Lower leg skin (tissue), 4 donors: ENCODE data around the gene RMI2. TPM values are rescaled to one million over a fixed set of nuclear protein-coding genes. Genes with fewer than 3 reads are reported as not detected.

Experiments used
- DNase-seq, 2 donors: peaks; one replicate each; pipeline ENCODE4 v3.0.0-alpha.2; 2019; ENCODE audit warnings: low spot score in 2 of 2
- H3K4me3 ChIP-seq: fragments of 200-600 bp; sonication (generic); 2 replicates; pipeline ENCODE4 v1.5.1; 2017; ENCODE audit warnings: mild to moderate bottlenecking, low read depth; ENCODE audit not compliant: poor library complexity, severe bottlenecking
- CTCF ChIP-seq, 3 donors: fragments of 450-650 bp; IDR thresholded peaks; one replicate each; pipeline ENCODE4 v1.5.1; 2016; ENCODE audit warnings: antibody characterized with exemption in 3 of 3, mild to moderate bottlenecking in 3 of 3, moderate library complexity in 2 of 3
- POLR2A ChIP-seq, 2 donors: fragments of 450-650 bp; IDR thresholded peaks; one replicate each; pipeline ENCODE4 v1.6.1; 2016 to 2017; ENCODE audit warnings: antibody characterized with exemption in 2 of 2, mild to moderate bottlenecking in 1 of 2, moderate library complexity in 1 of 2
- WGBS, 2 donors: methylation state at CpG; one replicate each; pipeline ENCODE4 v1.1.5; 2018; 5-methylcytosine and 5-hydroxymethylcytosine counted together
- intact Hi-C: fragments of 100-400 bp; cut with DNase I; formaldehyde crosslinking; loops from one replicate; pipeline ENCODE4 v1.15.0; 2023; ENCODE audit warnings: low total_unique reads
- total RNA-seq, 4 donors: library from RNA; depleted of rRNA; stranded (reverse); fragments of >200 nt; gene quantifications; one replicate each; pipeline ENCODE4 v1.1.0, GENCODE V29; 2016

RMI2 gene
- 10 to 100 TPM in 1 of 4 donors, 1 to 10 TPM in 3; 5.9 to 12.7 (median 7.9) TPM for total RNA-seq

- intact Hi-C loops: no loop called here
- peak within 1 kb of the TSS; percentile 49 for H3K4me3 ChIP-seq
- peak; percentile 96 to 99 for DNase-seq
- WGBS, 2 donors: 1% methylated on average over 43 to 48 of the region's 82 CpGs
- TF ChIP-seq CTCF (IDR thresholded peaks at IDR 0.05): no peak
- TF ChIP-seq POLR2A (IDR thresholded peaks at IDR 0.05): no peak
Observed at GRCh38 chr16:11345040-11345862, at the start of gene RMI2. TSS of gene RMI2 (plus strand) at chr16:11345459. CDS start at chr16:11345472, 13 bp downstream.

GRCh38 chr16:11295672-11296071, 49.6 kb upstream of the RMI2 start:
- WGBS, 2 donors: 94% methylated on average over 4 of the region's 4 CpGs
- TF ChIP-seq POLR2A (IDR thresholded peaks at IDR 0.05) (no peak), CTCF (IDR thresholded peaks at IDR 0.05) (no peak)
- H3K4me3 ChIP-seq: no peak overlapping the region
- no peak for DNase-seq
- intact Hi-C loops: no loop called here

- no peak for DNase-seq
- TF ChIP-seq CTCF (IDR thresholded peaks at IDR 0.05): no peak
- no peak for TF ChIP-seq POLR2A (IDR thresholded peaks at IDR 0.05)
- no peak overlapping the region for H3K4me3 ChIP-seq
- intact Hi-C loops: no loop called here
- WGBS, 2 donors: 85 to 86% methylated on average over 3 of the region's 3 CpGs
Observed at GRCh38 chr16:11296351-11296705, 48.9 kb upstream of the RMI2 start.

GRCh38 chr16:11296706-11297491, 48.4 kb upstream of the RMI2 start:
- no peak overlapping the region for H3K4me3 ChIP-seq
- intact Hi-C loops: no loop called here
- peak in 1 of 2 donors; percentile 35 for DNase-seq
- no peak for TF ChIP-seq CTCF (IDR thresholded peaks at IDR 0.05)
- TF ChIP-seq POLR2A (IDR thresholded peaks at IDR 0.05): no peak
- 35 to 39% methylated on average over 9 of the region's 10 CpGs for WGBS, 2 donors

GRCh38 chr16:11297492-11298142, 47.6 kb upstream of the RMI2 start:
- H3K4me3 ChIP-seq: no peak overlapping the region
- TF ChIP-seq POLR2A (IDR thresholded peaks at IDR 0.05) (no peak), CTCF (IDR thresholded peaks at IDR 0.05) (no peak)
- intact Hi-C loops: no loop called here
- DNase-seq: peak; percentile 60 to 89
- 12 to 15% methylated on average over 16 to 19 of the region's 19 CpGs for WGBS, 2 donors
